ENCODE results near the gene FLNA.

DNA sequence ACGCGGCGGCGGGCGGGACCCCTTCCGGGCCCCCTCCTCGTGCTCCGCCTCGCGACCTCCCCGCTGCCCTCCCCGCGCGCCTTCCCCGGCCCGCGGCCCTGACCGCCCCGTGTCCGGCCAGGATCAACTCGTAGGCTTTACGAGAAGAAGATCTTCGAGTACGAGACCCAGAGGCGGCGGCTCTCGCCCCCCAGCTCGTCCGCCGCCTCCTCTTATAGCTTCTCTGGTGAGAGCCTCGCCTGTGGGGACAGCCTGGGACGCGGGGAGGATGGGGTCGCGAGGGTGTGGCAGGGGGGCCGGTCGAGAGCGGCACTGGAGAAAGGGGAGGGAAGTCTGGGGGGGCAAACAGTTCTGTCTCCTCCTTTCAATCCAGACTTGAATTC, 5.1 kb upstream of the FLNA start:
- TF ChIP-seq EZH2 (IDR thresholded peaks at IDR 0.05; ENCODE audit: insufficient read depth, low read length): no peak
- TF ChIP-seq CTCF (IDR thresholded peaks at IDR 0.05; ENCODE audit: insufficient read depth, low read depth, low read length): no peak

Measured in astrocyte (in vitro differentiated cells and primary cell).